Subcutaneous adipose tissue (tissue), 4 donors: Measurements from ENCODE around the gene NKIRAS2. TPM values are rescaled to one million over a fixed set of nuclear protein-coding genes. Genes with fewer than 3 reads are reported as not detected.

Experiments
- CTCF ChIP-seq: fragments of 450-650 bp; IDR thresholded peaks from one replicate; pipeline ENCODE4 v1.5.1; 2016; ENCODE audit warnings: low read depth, mild to moderate bottlenecking, control low read depth, antibody characterized with exemption, moderate library complexity
- total RNA-seq, 4 donors: library from RNA; depleted of rRNA; stranded (reverse); fragments of >200 nt; gene quantifications; one replicate each; pipeline ENCODE4 v1.1.0, GENCODE V29; 2016

Gene NKIRAS2
- total RNA-seq, 4 donors from 2014 or later, result 21.2 to 37.1 (median 29.0) TPM

- TF ChIP-seq CTCF, result no peak
These were observed 45.2 kb upstream of the NKIRAS2 start for GRCh38 chr17:41974658-41975057.

GRCh38 chr17:41975099-41976083 is 44.5 kb upstream of the NKIRAS2 start:
- no peak for TF ChIP-seq CTCF

- TF ChIP-seq CTCF, result no peak
These were observed 43.6 kb upstream of the NKIRAS2 start for GRCh38 chr17:41976142-41976768.

- TF ChIP-seq CTCF, result no peak
These were observed 41.9 kb upstream of the NKIRAS2 start for GRCh38 chr17:41977991-41978390.

GRCh38 chr17:41982026-41982760 is 37.7 kb upstream of the NKIRAS2 start:
- no peak for TF ChIP-seq CTCF

GRCh38 chr17:41984454-41984853 is 35.4 kb upstream of the NKIRAS2 start:
- TF ChIP-seq CTCF, result no peak

- no peak for TF ChIP-seq CTCF
These were observed 34.0 kb upstream of the NKIRAS2 start for GRCh38 chr17:41985919-41986318.
